ENCODE results near the gene LYRM9.
A peak's percentile ranks its signal among the peaks of the same experiment; 100 is the strongest.
"Not testable (repeated sequence)": the region's sequence is repeated elsewhere in the genome, so short reads cannot be mapped to it uniquely, and the experiment has no call there.

Gene LYRM9

DNA sequence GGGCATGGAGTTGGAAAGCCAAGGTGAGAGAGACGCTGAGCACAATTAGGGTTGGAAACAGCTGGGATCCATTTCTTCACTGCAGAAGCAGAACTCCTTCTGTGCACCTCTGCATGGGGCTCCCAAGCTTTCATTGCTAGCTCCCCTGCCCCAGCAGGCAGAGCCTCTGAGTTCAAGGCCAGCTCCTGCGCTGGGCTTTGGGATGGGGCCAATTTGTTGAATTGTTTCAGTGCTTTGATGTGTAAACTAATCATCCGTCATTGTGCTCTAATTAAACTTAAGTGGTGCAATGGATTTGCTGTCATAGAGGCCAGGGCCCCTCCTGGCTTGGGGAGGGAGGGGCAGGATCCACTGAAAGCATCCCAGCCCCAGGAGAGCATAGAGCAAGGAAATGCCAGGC is 13.5 kb upstream of the LYRM9 start:
- no peak for DNase-seq (ENCODE audit: low read depth in 1 of 2, low spot score in 1 of 2)

DNA sequence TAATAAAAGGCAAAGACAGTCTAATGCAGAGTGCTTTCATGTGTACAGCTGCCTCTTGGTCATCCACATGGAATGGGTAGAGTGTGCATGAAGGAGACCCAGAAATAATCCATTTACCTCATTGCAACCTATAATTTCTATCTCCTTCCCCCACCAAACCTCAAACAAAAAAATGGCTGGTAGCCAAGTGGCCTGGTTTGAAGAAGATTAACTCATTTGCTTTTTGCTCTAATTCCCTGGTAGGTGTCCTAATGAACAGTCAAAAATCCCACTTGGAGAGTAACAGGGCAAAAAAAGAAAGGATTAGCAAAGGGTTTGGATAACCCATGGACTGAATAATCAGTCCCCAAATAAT is 13.0 kb upstream of the LYRM9 start:
- DNase-seq (ENCODE audit: low read depth in 1 of 2, low spot score in 1 of 2), result no peak

DNA sequence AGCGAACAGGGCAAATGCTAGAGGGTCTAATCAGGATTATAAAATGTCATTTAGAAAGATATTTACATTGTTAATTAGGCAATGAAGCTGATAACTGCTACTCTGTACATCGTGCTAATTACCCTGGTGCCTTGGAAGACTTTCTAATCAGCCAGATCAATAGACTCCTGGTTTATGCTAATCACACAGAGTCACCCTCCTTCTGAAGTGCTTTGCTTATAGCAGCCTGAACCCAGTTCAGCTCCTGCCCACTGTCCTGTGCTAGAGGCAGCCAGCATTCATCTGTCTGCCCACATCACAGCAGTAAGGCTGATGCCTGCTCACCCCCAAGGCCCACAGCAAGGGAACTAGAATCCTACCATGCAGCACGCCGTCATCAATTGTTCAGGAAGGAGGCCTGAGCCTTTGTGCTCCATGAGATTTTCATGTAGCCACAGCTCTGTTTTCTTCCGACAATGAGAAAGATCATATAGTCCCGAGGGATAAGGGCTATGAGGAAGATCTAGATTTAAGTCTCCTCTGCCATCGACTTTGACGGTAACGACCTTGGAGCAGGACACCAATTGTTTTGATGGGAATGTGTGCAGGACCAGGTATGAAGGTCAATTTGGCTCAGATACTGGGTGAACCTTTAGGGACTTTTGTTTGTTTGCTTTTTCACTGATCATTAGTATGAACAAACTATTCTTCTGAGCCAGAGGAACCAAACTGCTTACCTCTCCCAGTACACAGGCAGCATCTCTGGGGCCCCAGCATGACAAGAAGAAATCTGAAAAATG is 12.5 kb upstream of the LYRM9 start:
- no peak for DNase-seq (ENCODE audit: low read depth in 1 of 2, low spot score in 1 of 2)

DNA sequence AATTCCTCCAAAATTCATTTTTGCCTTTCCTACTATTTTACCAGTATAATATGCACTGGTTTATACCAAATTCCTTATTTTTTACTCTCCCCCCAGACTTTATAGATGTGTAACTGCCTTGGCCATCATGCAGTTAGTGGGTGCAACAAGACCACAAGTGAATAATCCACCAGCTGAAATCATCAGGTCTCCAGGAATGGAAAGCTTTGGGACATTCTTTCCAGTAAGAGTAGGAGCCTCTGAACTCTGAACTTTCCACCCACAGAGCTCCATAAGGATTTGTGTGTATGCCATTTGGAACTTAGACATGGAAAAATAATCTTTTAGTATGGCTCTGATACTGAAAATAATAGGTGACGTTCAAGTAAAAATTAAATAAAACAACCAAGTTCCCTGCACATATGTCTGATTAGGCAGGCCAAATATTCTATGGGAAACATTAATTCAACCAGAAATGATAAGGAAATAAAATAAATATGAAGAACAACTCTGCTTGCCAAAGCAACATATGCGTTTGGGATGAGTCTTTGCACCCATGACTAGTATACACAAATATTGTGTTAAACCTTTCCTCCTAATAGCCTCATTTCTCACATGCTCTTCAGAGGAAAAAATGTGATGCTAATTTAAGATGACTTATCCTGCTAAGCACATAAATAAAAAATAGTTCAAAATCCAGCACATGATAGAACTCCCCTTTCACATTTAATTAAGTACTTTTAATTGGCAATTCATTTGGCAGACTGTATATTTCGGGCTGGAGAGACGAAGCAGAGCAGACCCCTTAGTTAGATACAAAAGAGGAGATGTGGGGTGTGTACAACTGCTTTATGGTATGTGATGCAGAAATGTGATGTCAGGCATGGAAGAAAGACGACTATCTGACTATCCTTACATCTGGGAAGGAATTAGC is 11.6 kb upstream of the LYRM9 start:
- DNase-seq (ENCODE audit: low read depth in 1 of 2, low spot score in 1 of 2), result no peak

GRCh38 chr17:27904114-27904513 is 10.9 kb upstream of the LYRM9 start:
- DNase-seq (ENCODE audit: low read depth in 1 of 2, low spot score in 1 of 2), result no peak

- no peak for DNase-seq (ENCODE audit: low read depth in 1 of 2, low spot score in 1 of 2)
Observed at GRCh38 chr17:27899525-27899924, 6.4 kb upstream of the LYRM9 start.

DNA sequence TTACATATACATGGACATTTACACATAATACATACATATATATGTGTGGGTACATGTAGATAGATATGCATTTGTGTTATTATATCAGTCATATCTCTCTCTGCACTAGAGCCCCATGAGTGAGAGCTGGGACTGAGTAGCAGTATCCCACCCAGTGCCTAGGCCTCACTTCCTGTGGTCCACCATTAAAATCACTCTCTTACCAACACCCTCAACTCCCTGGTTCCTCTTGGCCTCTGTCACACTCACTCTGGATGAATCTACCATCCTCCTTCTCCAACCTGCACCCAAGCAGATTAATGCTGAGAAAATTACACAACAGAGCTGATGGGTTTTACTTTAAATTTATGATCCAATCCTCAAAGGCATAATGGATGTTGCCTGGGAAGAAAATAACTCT is 4.9 kb upstream of the LYRM9 start:
- DNase-seq (ENCODE audit: low read depth in 1 of 2, low spot score in 1 of 2), result no peak

DNA sequence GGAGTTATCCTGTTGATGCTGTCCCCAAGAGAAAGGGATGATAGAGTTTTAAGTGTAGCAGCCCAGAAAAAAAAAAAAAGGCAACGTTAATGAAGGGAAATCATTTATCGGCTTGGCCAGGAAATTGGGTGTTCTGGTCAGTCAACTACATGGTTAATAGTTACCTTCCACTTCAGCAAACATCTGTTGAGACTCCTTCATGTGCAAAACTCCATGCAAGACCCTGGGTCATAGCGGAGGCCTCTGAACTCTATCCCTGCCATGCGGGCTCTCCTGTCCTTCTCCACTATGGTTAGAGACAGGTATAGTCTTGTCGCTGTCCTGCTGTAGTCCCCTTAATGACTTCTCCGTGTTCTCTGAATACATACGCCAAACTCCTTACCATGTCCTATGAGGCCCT is 3.5 kb upstream of the LYRM9 start:
- DNase-seq (ENCODE audit: low read depth in 1 of 2, low spot score in 1 of 2), result no peak

DNA sequence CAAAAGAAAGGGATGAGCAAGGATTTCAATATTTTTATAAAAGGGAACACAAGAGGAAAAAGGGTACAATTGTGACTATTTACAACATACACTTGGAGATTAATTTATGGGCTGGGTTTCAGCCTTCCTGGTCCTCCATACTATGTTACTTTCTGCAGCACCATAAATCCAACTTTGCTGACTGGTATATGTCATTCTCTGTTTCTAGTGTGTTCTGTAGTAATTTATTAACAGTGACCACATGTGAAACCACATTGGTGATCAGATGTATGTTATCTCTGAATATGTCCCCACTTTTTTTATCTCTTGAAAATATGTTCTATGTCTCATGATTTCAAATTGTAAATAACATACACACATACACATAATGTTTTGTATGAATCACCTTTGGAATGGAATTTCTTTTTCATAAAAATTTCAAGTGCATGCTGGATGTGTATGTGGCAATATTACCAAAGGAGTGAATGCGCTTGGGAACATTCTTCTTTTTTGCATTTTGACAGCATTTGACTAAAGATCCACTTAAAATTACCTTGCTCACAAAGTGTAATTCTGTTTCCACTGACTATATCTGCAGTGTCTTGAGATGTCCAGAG is 2.9 kb upstream of the LYRM9 start:
- no peak for DNase-seq (ENCODE audit: low read depth in 1 of 2, low spot score in 1 of 2)

- DNase-seq (ENCODE audit: low read depth in 1 of 2, low spot score in 1 of 2), result no peak
Observed at GRCh38 chr17:27895123-27895895, 2.1 kb upstream of the LYRM9 start.

- DNase-seq (ENCODE audit: low read depth in 1 of 2, low spot score in 1 of 2), result no peak
Observed at GRCh38 chr17:27893841-27894503, 807 bp upstream of the LYRM9 start.

- no peak for DNase-seq (ENCODE audit: low read depth in 1 of 2, low spot score in 1 of 2)
Observed at GRCh38 chr17:27892542-27892865, 661 bp downstream of the LYRM9 start.

DNA sequence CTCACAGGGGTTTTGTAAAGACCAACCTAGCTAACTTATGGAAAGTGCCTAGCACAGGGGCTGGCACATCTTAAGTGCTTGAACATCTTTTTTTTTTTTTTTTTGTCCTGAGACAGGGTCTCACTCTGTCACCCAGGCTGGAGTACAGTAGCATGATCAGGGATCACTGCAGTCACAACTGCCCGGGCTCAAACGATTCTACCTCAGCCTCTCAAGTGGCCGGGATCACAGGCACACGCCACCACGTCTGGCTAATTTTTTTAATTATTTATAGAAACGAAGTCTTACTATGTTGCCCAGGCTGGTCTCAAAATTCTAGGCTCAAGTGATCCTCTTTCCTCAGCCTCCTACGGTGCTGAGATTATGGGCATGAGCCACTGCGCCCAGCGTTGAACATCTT is 1.3 kb downstream of the LYRM9 start:
- no peak for DNase-seq (ENCODE audit: low read depth in 1 of 2, low spot score in 1 of 2)

- DNase-seq (ENCODE audit: low read depth in 1 of 2, low spot score in 1 of 2), result no peak
Observed at GRCh38 chr17:27889711-27890251, 3.4 kb downstream of the LYRM9 start.

DNA sequence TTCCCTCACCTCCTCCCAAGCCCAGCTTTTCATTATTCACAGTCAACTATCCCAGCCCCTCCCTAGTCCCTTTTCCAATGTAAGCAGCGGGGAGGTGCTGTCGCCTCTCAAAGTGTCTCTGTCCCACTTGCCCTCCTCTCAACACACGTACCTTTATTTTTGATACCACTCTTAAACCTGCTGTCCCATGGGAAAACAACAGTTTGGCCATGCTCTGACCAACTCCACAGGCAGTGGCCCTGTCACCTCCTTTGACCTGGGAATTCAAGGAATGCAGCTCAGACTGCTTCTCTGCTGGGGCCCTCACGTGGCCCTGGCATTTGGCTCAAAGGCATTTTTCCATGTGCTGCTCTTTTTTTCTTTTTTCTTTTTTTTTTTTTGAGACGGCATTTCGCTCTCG is 4.2 kb downstream of the LYRM9 start:
- no peak for DNase-seq (ENCODE audit: low read depth in 1 of 2, low spot score in 1 of 2)

- DNase-seq (ENCODE audit: low read depth in 1 of 2, low spot score in 1 of 2), result no peak
Observed at GRCh38 chr17:27888067-27888466, 5.1 kb downstream of the LYRM9 start.

DNA sequence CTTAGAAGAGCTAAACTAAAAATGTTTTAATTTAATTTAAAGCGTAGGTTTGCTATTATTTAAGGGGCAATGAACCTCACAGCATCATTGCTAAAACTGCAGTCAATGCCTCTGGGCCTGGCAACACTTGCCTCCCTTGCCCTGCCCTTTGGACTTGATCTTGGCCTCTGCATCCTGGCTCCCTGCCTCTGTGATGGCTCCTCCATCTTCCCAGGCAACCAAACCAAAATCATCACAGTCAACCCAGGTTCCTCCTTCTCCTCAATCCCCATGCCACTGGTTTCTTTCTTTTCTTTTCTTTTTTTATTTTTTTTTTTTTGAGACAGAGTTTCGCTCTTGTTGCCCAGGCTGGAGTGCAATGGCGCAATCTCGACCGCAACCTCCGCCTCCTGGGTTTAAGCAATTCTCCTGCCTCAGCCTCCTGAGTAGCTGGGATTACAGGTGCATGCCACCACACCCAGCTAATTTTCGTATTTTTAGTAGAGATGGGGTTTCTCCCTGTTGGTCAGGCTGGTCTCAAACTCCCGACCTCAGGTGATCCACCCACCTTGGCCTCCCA is 6.7 kb downstream of the LYRM9 start:
- DNase-seq (ENCODE audit: low read depth in 1 of 2, low spot score in 1 of 2), result not testable (repeated sequence)

DNA sequence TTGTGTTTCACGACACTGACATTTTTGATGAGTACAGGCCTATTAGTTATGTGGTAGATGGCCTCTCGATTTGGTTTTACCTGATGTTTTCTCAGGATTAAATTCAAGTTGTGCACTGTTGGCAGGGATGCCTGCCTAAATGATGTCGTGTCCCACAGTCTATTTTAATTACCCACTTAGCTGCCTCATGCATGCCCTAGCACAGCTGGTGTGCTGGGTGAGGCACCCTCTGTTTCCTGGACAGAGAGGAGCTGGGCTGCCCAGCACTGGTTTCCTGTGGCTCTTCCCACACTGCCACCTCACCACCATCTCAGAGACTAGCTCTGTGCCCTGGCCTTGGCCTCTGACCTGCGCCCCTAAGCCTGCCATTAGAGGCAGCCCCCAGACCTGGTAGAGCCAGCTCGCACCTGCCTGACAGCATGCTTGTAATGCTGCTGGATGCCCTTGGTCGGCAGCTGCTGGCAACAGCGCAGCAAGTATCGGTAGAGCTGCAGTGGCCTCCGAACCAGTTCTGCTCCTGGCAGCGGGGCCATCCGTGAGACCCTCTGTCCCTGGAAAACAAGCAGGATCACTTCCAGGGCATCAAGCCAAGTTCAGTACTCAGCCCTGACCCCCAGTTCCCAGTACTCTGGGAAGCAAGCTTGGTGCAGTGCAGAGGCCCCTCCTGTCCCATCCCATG is 10.9 kb downstream of the LYRM9 start:
- DNase-seq (ENCODE audit: low read depth in 1 of 2, low spot score in 1 of 2), result no peak

- DNase-seq (ENCODE audit: low read depth in 1 of 2, low spot score in 1 of 2), result peak; percentile 25 to 45
Observed at GRCh38 chr17:27879987-27880608, 13.1 kb downstream of the LYRM9 start.
